Smooth muscle cell of the pulmonary artery (primary cell): Measurements from ENCODE around the gene ZNF232. TPM values are rescaled to one million over a fixed set of nuclear protein-coding genes. Genes with fewer than 3 reads are reported as not detected.

Experiments
- total RNA-seq: library from RNA; depleted of rRNA; stranded (reverse); fragments of >200 nt; gene quantifications from 2 replicates; pipeline ENCODE4 v1.2.3, GENCODE V29; 2014

ZNF232 gene
- total RNA-seq: 4.1 and 5.1 TPM in 2 replicates

GRCh38 chr17:5111402-5112204 is at the start of gene ZNF232:
ZNF232 (minus strand) TSS chr17:5111878; CDS start chr17:5111822, 56 bp downstream.

GRCh38 chr17:5115673-5116651 is 4.3 kb upstream of the ZNF232 start, which contains the start of gene USP6:
USP6 (plus strand) TSS chr17:5116032; CDS start chr17:5130368, 14,336 bp downstream.

GRCh38 chr17:5078106-5079028 is 33.3 kb downstream of the ZNF232 start, which contains the start of gene ZFP3:
ZFP3 (plus strand) TSS chr17:5078467; CDS start chr17:5091505, 13,038 bp downstream.

Other genes with a start within 250 kb of the ZNF232 start
- gene C17orf107, start 212.3 kb downstream of the ZNF232 start, total RNA-seq: 6.4 and 9.9 TPM in 2 replicates
- gene CHRNE, start 208.8 kb downstream of the ZNF232 start, total RNA-seq: 0.33 and 2.8 TPM in 2 replicates
- not detected in 2 replicates for gene GP1BA, start 179.6 kb downstream of the ZNF232 start, total RNA-seq
- gene SLC25A11, start 171.8 kb downstream of the ZNF232 start, total RNA-seq: 69.7 and 71.2 TPM in 2 replicates
- 26.6 and 27.2 TPM in 2 replicates for gene RNF167, start 171.6 kb downstream of the ZNF232 start, total RNA-seq
- 405 and 683 TPM in 2 replicates for gene PFN1, start 163.3 kb downstream of the ZNF232 start, total RNA-seq
- gene ENO3, start 160.8 kb downstream of the ZNF232 start, total RNA-seq: 3.3 and 3.4 TPM in 2 replicates
- gene SPAG7, start 144.1 kb downstream of the ZNF232 start, total RNA-seq: 39.8 and 47.0 TPM in 2 replicates
- 17.1 and 23.0 TPM in 2 replicates for gene CAMTA2, start 124.2 kb downstream of the ZNF232 start, total RNA-seq
- gene INCA1, start 114.4 kb downstream of the ZNF232 start, total RNA-seq: 0.23 and 0.46 TPM in 2 replicates
- gene KIF1C, start 113.9 kb downstream of the ZNF232 start, total RNA-seq: 83.3 and 112 TPM in 2 replicates
- gene SLC52A1, start 76.5 kb downstream of the ZNF232 start, total RNA-seq: 0.07 and 0.13 TPM in 2 replicates
- 0.92 and 1.6 TPM in 2 replicates for gene ZFP3, start 33.4 kb downstream of the ZNF232 start, total RNA-seq
- gene USP6, start 4.2 kb upstream of the ZNF232 start, total RNA-seq: under 0.01 TPM in 1 of 2 replicates, not detected in the other
- gene ZNF594, start 80.0 kb upstream of the ZNF232 start, total RNA-seq: 4.6 and 5.7 TPM in 2 replicates
- not detected in 2 replicates for gene SCIMP, start 123.0 kb upstream of the ZNF232 start, total RNA-seq
- gene RABEP1, start 170.4 kb upstream of the ZNF232 start, total RNA-seq: 35.6 and 56.0 TPM in 2 replicates